MM.1S (cell line): ENCODE measurements around the gene CLP1.

Source experiments
- CTCF ChIP-seq: fragments of 300-600 bp; sonication (generic); IDR thresholded peaks from 2 replicates; pipeline ENCODE4 v1.5.1; 2016; ENCODE audit warnings: antibody characterized with exemption, low read length, mixed read lengths
- EZH2phosphoT487 ChIP-seq: fragments of 300-600 bp; sonication (generic); IDR thresholded peaks from 2 replicates; pipeline ENCODE4 v1.6.1; 2018; ENCODE audit warnings: antibody characterized with exemption, low read length

DNA sequence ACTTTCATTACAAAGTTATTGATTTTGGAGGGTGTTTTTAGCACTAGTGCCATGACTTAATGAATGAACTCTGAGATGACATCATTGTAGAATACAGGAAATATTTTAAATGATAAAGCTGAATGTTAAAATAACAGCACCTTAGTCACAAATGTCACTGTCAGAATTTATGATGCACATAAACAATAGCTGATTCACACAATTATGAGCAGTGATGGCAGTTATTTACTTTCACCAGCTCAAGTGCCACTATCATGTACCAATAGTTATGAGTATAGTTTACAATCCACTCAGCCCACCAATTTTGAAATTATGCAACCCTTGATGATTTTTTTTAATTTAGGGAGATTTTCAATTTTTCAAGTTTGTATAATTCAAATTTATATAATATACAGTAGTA, 37.1 kb upstream of the CLP1 start:
- TF ChIP-seq CTCF, result no peak
- TF ChIP-seq EZH2phosphoT487, result no peak
